Fibroblast of the aortic adventitia (primary cell): Measurements from ENCODE around the gene CEP192. TPM values are rescaled to one million over a fixed set of nuclear protein-coding genes. Genes with fewer than 3 reads are reported as not detected.
A peak's percentile ranks its signal among the peaks of the same experiment; 100 is the strongest.

Experiments
- DNase-seq: peaks from one replicate; pipeline ENCODE4 v3.0.0-alpha.2; 2010; ENCODE audit warnings: low read depth
- H3K4me3 ChIP-seq: 2 replicates; pipeline ENCODE4 v1.5.1; 2011; ENCODE audit warnings: low read depth, mild to moderate bottlenecking, control low read depth, low read length, moderate library complexity
- CTCF ChIP-seq: IDR thresholded peaks from 2 replicates; pipeline ENCODE4 v1.5.1; 2011; ENCODE audit warnings: mild to moderate bottlenecking, low read length, control low read depth, inconsistent platforms; ENCODE audit not compliant: insufficient read depth
- total RNA-seq: library from RNA; depleted of rRNA; stranded (reverse); fragments of >200 nt; gene quantifications from 2 replicates; pipeline ENCODE4 v1.2.3, GENCODE V29; 2012; ENCODE audit warnings: low replicate concordance

The CEP192 gene
- total RNA-seq, 1 donor: 38.3 TPM

GRCh38 chr18:13151656-13152055 is 160.5 kb downstream of the CEP192 start:
- DNase-seq: no peak
- TF ChIP-seq CTCF: no peak
- H3K4me3 ChIP-seq: no peak overlapping the region

- DNase-seq: no peak
- TF ChIP-seq CTCF: no peak
- no peak overlapping the region for H3K4me3 ChIP-seq
These were observed 167.3 kb downstream of the CEP192 start for GRCh38 chr18:13158428-13158827.

- no peak overlapping the region for H3K4me3 ChIP-seq
- peak; percentile 74 for DNase-seq
- TF ChIP-seq CTCF: peak; percentile 76
These were observed 168.4 kb downstream of the CEP192 start for GRCh38 chr18:13159579-13159978.

- no peak for DNase-seq
- H3K4me3 ChIP-seq: no peak overlapping the region
- TF ChIP-seq CTCF: no peak
These were observed 170.2 kb downstream of the CEP192 start for GRCh38 chr18:13161276-13161899.

- no peak for DNase-seq
- no peak overlapping the region for H3K4me3 ChIP-seq
- no peak for TF ChIP-seq CTCF
These were observed 172.2 kb downstream of the CEP192 start for GRCh38 chr18:13163167-13163927.

GRCh38 chr18:13164406-13164805 is 173.2 kb downstream of the CEP192 start:
- no peak overlapping the region for H3K4me3 ChIP-seq
- no peak for DNase-seq
- no peak for TF ChIP-seq CTCF
